Mesothelial cell of epicardium (in vitro differentiated cells): ENCODE results near the gene ETV3. TPM values are rescaled to one million over a fixed set of nuclear protein-coding genes. Genes with fewer than 3 reads are reported as not detected.

Experiments
- DNase-seq, 2 experiments: peaks; one replicate each; pipeline ENCODE4 v3.0.0; 2021; ENCODE audit warnings: low spot score in 2 of 2; ENCODE audit not compliant: unreplicated experiment in 2 of 2
- H3K27ac Mint-ChIP-seq: 2 replicates; pipeline ENCODE4 v1.8.0; 2021; ENCODE audit warnings: mixed read lengths
- H3K27me3 Mint-ChIP-seq: 2 replicates; pipeline ENCODE4 v1.8.0; 2021; ENCODE audit warnings: low read depth, mixed read lengths
- H3K36me3 Mint-ChIP-seq: 2 replicates; pipeline ENCODE4 v1.8.0; 2021; ENCODE audit warnings: mixed read lengths
- H3K4me1 Mint-ChIP-seq: 2 replicates; pipeline ENCODE4 v1.8.0; 2021; ENCODE audit warnings: mixed read lengths
- H3K4me3 Mint-ChIP-seq: 2 replicates; pipeline ENCODE4 v1.8.0; 2021; ENCODE audit warnings: mild to moderate bottlenecking, moderate library complexity, mixed read lengths
- H3K9me3 Mint-ChIP-seq: 2 replicates; pipeline ENCODE4 v1.8.0; 2021; ENCODE audit warnings: mixed read lengths
- CTCF ChIP-seq: fragments of 200-600 bp; sonication (generic); IDR thresholded peaks from one replicate; pipeline ENCODE4 v1.5.0; 2021; ENCODE audit warnings: antibody characterized with exemption; ENCODE audit not compliant: unreplicated experiment
- total RNA-seq: library from RNA; stranded (reverse); gene quantifications from 3 replicates; pipeline ENCODE4 v1.2.1, GENCODE V29; 2021

The ETV3 gene
- total RNA-seq, 1 donor from 2014 or later = 57.8 TPM

- Mint-ChIP-seq H3K36me3 (no peaks in the 10 kb centered on the region), H3K27ac (peak overlapping the region; percentile 40), H3K27me3 (no peaks in the 10 kb centered on the region), H3K4me3 (no peak overlapping the region), H3K4me1 (peaks cover 75% of the 10 kb centered on the region), H3K9me3 (no peaks in the 10 kb centered on the region)
- no peak for DNase-seq
- no peak for TF ChIP-seq CTCF
Measured at GRCh38 chr1:157141212-157141855, 3.1 kb upstream of the ETV3 start.

- H3K4me1 Mint-ChIP-seq = peaks cover 86% of the 10 kb centered on the region
- TF ChIP-seq CTCF = no peak
- no peaks in the 10 kb centered on the region for H3K36me3 Mint-ChIP-seq
- H3K27ac Mint-ChIP-seq = peak overlapping the region; percentile 99
- H3K9me3 Mint-ChIP-seq = no peaks in the 10 kb centered on the region
- DNase-seq = no peak
- no peaks in the 10 kb centered on the region for H3K27me3 Mint-ChIP-seq
- H3K4me3 Mint-ChIP-seq = no peak overlapping the region
Measured at GRCh38 chr1:157140063-157140588, 1.9 kb upstream of the ETV3 start.

GRCh38 chr1:157139052-157139715, 989 bp upstream of the ETV3 start:
- no peaks in the 10 kb centered on the region for H3K9me3 Mint-ChIP-seq
- no peaks in the 10 kb centered on the region for H3K27me3 Mint-ChIP-seq
- H3K27ac Mint-ChIP-seq = peak overlapping the region; percentile 99
- H3K4me1 Mint-ChIP-seq = peaks cover 85% of the 10 kb centered on the region
- H3K36me3 Mint-ChIP-seq = peaks cover 4% of the 10 kb centered on the region
- TF ChIP-seq CTCF = no peak
- peak overlapping the region; percentile 97 for H3K4me3 Mint-ChIP-seq
- DNase-seq = no peak

GRCh38 chr1:157137408-157138219, 581 bp downstream of the ETV3 start:
- DNase-seq = peak in 1 of 2 experiments; percentile 47
- TF ChIP-seq CTCF = no peak
- H3K9me3 Mint-ChIP-seq = no peaks in the 10 kb centered on the region
- peak overlapping the region; percentile 99 for H3K27ac Mint-ChIP-seq
- H3K36me3 Mint-ChIP-seq = peaks cover 5% of the 10 kb centered on the region
- no peaks in the 10 kb centered on the region for H3K27me3 Mint-ChIP-seq
- peak overlapping the region; percentile 97 for H3K4me3 Mint-ChIP-seq
- peaks cover 85% of the 10 kb centered on the region for H3K4me1 Mint-ChIP-seq

- Mint-ChIP-seq H3K27ac (peak overlapping the region; percentile 99), H3K27me3 (no peaks in the 10 kb centered on the region), H3K9me3 (no peaks in the 10 kb centered on the region), H3K4me3 (peak overlapping the region; percentile 97), H3K4me1 (peaks cover 86% of the 10 kb centered on the region), H3K36me3 (peaks cover 5% of the 10 kb centered on the region)
- no peak for TF ChIP-seq CTCF
- no peak for DNase-seq
Measured at GRCh38 chr1:157137046-157137407, 1.2 kb downstream of the ETV3 start.
